GM19023 (cell line): ENCODE results near the gene ZNF878.
A peak's percentile ranks its signal among the peaks of the same experiment; 100 is the strongest.

Experiments
- ATAC-seq: cut with Tn5 transposase; IDR thresholded peaks from one replicate; pipeline ENCODE4 v1.9.1; 2021; ENCODE audit warnings: mild to moderate bottlenecking, moderate library complexity; ENCODE audit not compliant: unreplicated experiment

Gene ZNF878

GRCh38 chr19:12035220-12036172 lies 17.3 kb downstream of the ZNF878 start, which contains the start of gene ZNF433:
Gene ZNF433, minus strand, starts transcription at chr19:12035679. Its CDS starts 140 bp downstream, at chr19:12035539.
- peak; percentile 92 for ATAC-seq

GRCh38 chr19:12034620-12035019 lies 18.1 kb downstream of the ZNF878 start:
- ATAC-seq: no peak

- ATAC-seq: no peak
These were observed 18.6 kb downstream of the ZNF878 start for GRCh38 chr19:12034198-12034597.

- no peak for ATAC-seq
These were observed 37.0 kb downstream of the ZNF878 start for GRCh38 chr19:12015753-12016116.

DNA sequence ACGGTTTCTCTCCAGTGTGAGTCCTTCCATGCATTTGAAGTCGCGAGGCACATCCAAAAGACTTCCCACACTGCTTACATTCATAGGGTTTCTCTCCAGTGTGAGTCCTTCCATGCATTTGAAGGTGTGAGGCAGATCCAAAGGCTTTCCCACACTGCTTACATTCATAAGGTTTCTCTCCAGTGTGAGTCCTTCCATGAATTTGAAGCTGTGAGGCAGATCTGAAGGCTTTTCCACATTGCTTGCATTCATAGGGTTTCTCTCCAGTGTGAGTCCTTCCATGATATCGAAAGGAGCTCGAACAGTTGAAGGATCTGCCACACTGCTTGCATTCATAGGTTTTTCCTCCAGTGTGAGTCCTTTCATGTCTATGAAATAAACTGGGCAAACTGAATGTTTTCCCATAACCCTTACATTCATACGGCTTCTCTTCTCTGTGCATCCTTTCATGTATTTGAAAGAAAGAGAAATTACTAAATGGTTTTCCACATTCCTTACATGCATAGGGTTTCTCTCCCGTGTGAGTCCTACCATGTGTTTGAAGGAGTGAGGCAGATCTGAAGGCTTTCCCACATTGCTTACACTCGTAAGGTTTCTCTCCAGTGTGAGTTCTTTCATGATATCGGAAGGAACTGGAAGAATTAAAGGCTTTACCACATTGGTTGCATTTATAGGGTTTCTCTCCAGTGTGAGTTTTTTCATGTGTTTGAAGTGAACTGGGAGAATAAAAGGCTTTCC lies 37.6 kb downstream of the ZNF878 start:
- ATAC-seq: no peak

GRCh38 chr19:12000152-12000981 lies 52.4 kb downstream of the ZNF878 start:
- ATAC-seq: no peak

DNA sequence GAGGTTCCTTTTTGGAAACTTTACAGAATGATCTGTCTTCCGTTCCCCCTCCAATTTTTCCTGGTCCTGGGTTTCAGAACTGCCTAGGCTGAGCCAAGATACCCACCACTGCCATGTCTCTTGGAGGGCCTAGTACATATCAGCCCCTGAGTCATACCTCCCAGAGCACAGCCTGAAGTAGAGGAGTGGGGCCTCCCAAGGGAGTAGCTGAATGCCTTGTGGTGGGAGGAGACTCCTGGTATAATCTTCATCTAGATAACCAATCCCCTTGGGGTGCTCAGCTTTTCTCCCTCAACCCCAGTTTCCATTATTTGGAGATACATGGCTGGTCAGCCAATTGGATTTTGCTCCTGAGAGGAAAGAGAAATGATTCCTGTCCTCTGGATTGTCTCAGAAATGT lies 57.6 kb downstream of the ZNF878 start:
- ATAC-seq: no peak
